H1 (cell line): ENCODE measurements around the gene PF4V1. TPM values are rescaled to one million over a fixed set of nuclear protein-coding genes. Genes with fewer than 3 reads are reported as not detected.

ENCODE experiments used
- ATF3 ChIP-seq: IDR thresholded peaks from 2 replicates; pipeline ENCODE4 v1.6.1; 2011; ENCODE audit warnings: low read depth, mild to moderate bottlenecking, low read length; ENCODE audit not compliant: insufficient read depth
- CEBPB ChIP-seq: IDR thresholded peaks from 2 replicates; pipeline ENCODE4 v1.6.1; 2012; ENCODE audit warnings: low read depth, low read length
- GABPA ChIP-seq: IDR thresholded peaks from 2 replicates; pipeline ENCODE4 v1.6.1; 2011; ENCODE audit warnings: mild to moderate bottlenecking, low read length, moderate library complexity, borderline replicate concordance; ENCODE audit not compliant: insufficient read depth
- POLR2A ChIP-seq, 2 experiments: IDR thresholded peaks; 1 replicate in 1 of 2; 2 replicates in 1 of 2; pipeline ENCODE4 v1.6.1; 2011; ENCODE audit warnings: low read depth in 2 of 2, low read length in 2 of 2, mild to moderate bottlenecking in 2 of 2; ENCODE audit errors: control extremely low read depth in 1 of 2
- YY1 ChIP-seq: IDR thresholded peaks from 2 replicates; pipeline ENCODE4 v1.6.1; 2011; ENCODE audit warnings: low read depth, mild to moderate bottlenecking, low read length
- polyA plus RNA-seq, 7 experiments: library from polyadenylated mRNA; depleted of rRNA in 3 of 7; stranded (reverse) in 5 of 7; unstranded in 2 of 7; fragments of >200 nt in 5 of 7; fragments of 200-250 nt in 2 of 7; gene quantifications; 1 replicate in 5 of 7; 2 replicates in 1 of 7; 4 replicates in 1 of 7; pipeline versions ENCODE4 v1.2.1 to v1.2.3, GENCODE V29; 2011 to 2013; ENCODE audit warnings: missing spikeins in 2 of 7, mixed read lengths in 2 of 7
- total RNA-seq: library from RNA; stranded (reverse); fragmentation: NEBNext Ultra II Directional; extraction: Animal tissue kit (Norgen Biotek cat#: 25700); gene quantifications from 2 replicates; pipeline ENCODE4 v1.2.1, GENCODE V29; 2021
- TF ChIP-seq, protein P1 (sequence below): fragments of 300-600 bp; sonication (generic); IDR thresholded peaks from 2 replicates; pipeline ENCODE4 v1.7.1; 2012; ENCODE audit warnings: low read length, moderate library complexity, mild to moderate bottlenecking, inconsistent platforms; ENCODE audit not compliant: insufficient replicate concordance

Gene PF4V1
- total and polyA plus RNA-seq, 2 of the 8 experiments (the other 6 are each of a cell fraction or from before 2014, with no cell fraction given) = not detected

DNA sequence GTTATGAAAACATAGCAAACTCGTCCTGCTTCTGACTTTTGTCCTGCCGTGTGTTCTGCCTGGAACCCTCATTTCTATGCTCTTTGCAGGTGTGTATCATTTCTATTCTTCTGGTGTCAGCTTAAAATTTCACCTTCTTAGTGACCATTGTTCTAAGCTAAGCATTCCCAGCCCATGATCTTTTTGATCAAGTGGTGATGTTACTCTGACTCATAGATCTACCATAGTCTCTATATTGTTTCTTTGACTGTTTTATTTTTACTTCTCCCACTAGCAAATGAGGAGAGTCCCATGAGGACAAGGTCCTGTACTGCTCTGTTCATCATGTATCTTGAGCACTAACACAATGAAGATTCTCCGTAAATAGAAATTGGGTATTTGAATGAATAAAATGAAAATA lies 30.7 kb upstream of the PF4V1 start (continued):
- TF ChIP-seq, protein P1, sequence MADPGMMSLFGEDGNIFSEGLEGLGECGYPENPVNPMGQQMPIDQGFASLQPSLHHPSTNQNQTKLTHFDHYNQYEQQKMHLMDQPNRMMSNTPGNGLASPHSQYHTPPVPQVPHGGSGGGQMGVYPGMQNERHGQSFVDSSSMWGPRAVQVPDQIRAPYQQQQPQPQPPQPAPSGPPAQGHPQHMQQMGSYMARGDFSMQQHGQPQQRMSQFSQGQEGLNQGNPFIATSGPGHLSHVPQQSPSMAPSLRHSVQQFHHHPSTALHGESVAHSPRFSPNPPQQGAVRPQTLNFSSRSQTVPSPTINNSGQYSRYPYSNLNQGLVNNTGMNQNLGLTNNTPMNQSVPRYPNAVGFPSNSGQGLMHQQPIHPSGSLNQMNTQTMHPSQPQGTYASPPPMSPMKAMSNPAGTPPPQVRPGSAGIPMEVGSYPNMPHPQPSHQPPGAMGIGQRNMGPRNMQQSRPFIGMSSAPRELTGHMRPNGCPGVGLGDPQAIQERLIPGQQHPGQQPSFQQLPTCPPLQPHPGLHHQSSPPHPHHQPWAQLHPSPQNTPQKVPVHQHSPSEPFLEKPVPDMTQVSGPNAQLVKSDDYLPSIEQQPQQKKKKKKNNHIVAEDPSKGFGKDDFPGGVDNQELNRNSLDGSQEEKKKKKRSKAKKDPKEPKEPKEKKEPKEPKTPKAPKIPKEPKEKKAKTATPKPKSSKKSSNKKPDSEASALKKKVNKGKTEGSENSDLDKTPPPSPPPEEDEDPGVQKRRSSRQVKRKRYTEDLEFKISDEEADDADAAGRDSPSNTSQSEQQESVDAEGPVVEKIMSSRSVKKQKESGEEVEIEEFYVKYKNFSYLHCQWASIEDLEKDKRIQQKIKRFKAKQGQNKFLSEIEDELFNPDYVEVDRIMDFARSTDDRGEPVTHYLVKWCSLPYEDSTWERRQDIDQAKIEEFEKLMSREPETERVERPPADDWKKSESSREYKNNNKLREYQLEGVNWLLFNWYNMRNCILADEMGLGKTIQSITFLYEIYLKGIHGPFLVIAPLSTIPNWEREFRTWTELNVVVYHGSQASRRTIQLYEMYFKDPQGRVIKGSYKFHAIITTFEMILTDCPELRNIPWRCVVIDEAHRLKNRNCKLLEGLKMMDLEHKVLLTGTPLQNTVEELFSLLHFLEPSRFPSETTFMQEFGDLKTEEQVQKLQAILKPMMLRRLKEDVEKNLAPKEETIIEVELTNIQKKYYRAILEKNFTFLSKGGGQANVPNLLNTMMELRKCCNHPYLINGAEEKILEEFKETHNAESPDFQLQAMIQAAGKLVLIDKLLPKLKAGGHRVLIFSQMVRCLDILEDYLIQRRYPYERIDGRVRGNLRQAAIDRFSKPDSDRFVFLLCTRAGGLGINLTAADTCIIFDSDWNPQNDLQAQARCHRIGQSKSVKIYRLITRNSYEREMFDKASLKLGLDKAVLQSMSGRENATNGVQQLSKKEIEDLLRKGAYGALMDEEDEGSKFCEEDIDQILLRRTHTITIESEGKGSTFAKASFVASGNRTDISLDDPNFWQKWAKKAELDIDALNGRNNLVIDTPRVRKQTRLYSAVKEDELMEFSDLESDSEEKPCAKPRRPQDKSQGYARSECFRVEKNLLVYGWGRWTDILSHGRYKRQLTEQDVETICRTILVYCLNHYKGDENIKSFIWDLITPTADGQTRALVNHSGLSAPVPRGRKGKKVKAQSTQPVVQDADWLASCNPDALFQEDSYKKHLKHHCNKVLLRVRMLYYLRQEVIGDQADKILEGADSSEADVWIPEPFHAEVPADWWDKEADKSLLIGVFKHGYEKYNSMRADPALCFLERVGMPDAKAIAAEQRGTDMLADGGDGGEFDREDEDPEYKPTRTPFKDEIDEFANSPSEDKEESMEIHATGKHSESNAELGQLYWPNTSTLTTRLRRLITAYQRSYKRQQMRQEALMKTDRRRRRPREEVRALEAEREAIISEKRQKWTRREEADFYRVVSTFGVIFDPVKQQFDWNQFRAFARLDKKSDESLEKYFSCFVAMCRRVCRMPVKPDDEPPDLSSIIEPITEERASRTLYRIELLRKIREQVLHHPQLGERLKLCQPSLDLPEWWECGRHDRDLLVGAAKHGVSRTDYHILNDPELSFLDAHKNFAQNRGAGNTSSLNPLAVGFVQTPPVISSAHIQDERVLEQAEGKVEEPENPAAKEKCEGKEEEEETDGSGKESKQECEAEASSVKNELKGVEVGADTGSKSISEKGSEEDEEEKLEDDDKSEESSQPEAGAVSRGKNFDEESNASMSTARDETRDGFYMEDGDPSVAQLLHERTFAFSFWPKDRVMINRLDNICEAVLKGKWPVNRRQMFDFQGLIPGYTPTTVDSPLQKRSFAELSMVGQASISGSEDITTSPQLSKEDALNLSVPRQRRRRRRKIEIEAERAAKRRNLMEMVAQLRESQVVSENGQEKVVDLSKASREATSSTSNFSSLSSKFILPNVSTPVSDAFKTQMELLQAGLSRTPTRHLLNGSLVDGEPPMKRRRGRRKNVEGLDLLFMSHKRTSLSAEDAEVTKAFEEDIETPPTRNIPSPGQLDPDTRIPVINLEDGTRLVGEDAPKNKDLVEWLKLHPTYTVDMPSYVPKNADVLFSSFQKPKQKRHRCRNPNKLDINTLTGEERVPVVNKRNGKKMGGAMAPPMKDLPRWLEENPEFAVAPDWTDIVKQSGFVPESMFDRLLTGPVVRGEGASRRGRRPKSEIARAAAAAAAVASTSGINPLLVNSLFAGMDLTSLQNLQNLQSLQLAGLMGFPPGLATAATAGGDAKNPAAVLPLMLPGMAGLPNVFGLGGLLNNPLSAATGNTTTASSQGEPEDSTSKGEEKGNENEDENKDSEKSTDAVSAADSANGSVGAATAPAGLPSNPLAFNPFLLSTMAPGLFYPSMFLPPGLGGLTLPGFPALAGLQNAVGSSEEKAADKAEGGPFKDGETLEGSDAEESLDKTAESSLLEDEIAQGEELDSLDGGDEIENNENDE = no peak
- TF ChIP-seq CEBPB = no peak
- TF ChIP-seq POLR2A (IDR thresholded peaks at IDR 0.05; ENCODE audit: control extremely low read depth in 1 of 2, low read depth in 2 of 2, low read length in 2 of 2) = no peak
- no peak for TF ChIP-seq GABPA
- TF ChIP-seq YY1 = no peak
- TF ChIP-seq ATF3 = no peak
